D341Med (cell line): ENCODE results near the gene HSPA13.
"Not testable (repeated sequence)": the region's sequence is repeated elsewhere in the genome, so short reads cannot be mapped to it uniquely, and the experiment has no call there.

Experiments used
- DNase-seq: peaks from one replicate; pipeline ENCODE4 v3.0.0; 2012; ENCODE audit warnings: low spot score

The HSPA13 gene

GRCh38 chr21:14382835-14383595, at the start of gene HSPA13:
Gene HSPA13, minus strand, starts transcription at chr21:14383146. Its CDS starts 27 bp downstream, at chr21:14383119.
- peak; percentile 93 for DNase-seq

DNA sequence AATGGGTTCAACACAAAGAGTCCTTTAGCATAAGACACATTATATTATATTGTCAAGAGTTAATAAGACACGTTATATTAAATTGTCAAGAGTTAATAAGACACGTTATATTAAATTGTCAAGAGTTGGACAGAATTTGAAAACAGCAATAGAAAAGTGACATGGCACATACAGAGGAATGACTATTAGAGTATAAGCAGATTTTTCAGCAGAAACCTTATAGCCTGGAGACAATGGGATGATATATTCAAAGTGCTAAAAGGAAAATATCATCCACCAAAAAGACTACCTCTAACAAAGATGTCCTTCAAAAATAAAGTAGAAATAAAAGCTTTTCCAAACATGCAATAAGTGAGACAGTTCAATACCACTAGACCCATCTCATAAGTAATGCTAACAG, 36.0 kb upstream of the HSPA13 start:
- no peak for DNase-seq

GRCh38 chr21:14414932-14415508, 32.1 kb upstream of the HSPA13 start:
- no peak for DNase-seq

DNA sequence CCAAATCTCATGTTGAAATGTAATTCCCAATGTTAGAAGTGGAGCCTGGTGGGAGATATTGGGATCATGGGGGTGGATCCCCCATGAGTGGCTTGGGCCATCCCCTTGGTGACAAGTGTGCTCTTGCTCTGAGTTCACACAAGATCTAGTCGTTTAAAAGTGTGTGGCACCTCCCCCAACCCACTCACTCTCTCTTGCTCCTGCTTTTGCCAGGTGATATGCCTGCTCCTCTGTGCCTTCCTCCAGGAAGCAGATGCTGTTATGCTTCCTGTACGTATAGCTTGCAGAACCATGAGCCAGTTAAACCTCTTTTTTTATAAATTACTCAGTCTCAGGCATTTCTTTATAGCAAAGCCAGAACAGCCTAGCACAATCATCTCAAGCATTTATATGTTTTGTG, 23.0 kb upstream of the HSPA13 start:
- DNase-seq, result no peak

DNA sequence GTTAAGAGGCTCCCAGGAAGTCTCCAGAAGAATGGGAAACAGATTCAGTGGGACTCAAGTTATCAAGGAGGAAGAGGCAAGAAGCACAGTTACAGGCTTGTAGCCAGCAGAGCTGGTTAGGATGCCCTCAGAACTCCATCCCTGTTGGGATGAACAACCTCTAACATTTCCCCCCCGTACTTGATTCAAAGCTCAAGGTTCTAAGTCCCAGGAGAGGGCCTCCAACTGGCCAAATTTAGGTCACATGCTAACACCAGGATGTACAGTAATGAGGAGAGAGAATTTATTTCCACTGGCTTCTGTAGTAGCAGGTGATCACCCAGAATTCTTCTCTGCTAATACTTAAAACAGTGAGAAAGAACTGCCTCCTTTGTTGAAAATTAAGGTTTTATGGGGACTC, 22.3 kb upstream of the HSPA13 start:
- no peak for DNase-seq

DNA sequence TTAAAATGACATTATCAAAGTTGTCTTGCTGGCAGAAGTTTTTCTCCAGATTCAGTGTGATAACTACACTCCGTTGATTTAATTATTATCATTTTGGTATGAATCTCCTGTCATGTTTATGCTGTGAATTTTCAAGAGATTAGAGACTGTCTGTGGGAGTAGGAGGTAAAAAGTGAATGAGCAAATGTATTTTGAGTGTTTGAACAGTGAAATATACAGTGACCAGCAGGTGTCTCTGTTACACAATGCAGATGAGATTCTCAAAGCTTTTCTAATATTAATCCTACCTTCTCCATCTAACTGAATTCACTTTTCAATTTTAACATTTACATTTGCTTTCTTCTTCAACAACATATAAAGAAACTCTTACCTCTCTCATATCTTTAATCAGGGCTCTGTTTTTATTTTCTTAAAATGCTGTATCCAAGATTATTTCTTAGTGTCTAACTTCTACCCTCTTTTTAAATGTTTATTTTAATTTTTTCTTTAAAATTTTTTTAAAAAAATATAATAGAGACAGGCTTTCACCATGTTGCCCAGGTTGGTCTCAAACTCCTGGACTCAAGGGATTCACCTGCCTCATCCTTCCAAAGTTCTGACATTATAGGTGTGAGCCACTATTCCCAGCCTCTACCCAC, 20.9 kb upstream of the HSPA13 start:
- DNase-seq, result peak; percentile 40

- DNase-seq, result no peak
These were observed 18.3 kb upstream of the HSPA13 start for GRCh38 chr21:14401217-14401616.

DNA sequence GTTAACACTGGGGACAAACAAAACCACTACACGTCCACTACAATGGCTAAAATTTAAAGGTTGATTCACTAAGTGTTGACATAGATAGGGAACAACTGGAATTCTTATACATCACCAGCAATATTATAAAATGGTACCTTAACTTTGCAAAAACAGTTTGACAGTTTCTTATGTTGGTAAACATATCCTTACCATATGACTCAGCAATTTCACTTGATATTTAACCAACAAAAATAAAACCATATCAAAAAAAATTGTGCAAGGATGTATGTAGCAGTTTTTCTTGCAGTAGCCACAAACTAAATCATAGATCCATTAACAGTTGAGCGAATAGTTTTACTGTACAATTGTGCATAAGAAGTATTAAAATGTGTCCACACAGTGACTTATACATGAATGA, 5.3 kb upstream of the HSPA13 start:
- DNase-seq, result no peak

GRCh38 chr21:14384453-14384852, 1.5 kb upstream of the HSPA13 start:
- DNase-seq, result no peak

- DNase-seq, result peak; percentile 66
These were observed 742 bp upstream of the HSPA13 start for GRCh38 chr21:14383596-14384180.

DNA sequence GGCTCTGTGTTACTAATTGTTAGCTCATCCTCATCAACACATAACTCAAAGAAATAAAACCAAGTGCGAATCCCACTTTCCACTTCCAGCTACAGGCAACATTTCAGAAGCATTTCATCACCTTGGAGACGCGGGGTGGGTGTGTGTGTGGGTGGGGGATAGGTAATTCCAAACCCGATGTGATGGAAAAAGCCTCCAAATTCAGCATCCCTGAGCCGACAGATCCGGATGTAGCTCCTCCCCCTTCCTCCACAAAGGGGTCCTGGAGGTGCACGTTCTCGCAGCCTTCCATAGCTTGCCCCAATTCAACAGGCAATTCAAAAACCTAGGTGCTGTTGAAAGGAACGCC, 486 bp downstream of the HSPA13 start:
- DNase-seq, result no peak

GRCh38 chr21:14376854-14377253, 6.1 kb downstream of the HSPA13 start:
- peak; percentile 25 for DNase-seq

- DNase-seq, result no peak
These were observed 15.9 kb downstream of the HSPA13 start for GRCh38 chr21:14366998-14367397.

GRCh38 chr21:14361958-14362357, 21.0 kb downstream of the HSPA13 start:
- no peak for DNase-seq

GRCh38 chr21:14358775-14359174, 24.2 kb downstream of the HSPA13 start:
- DNase-seq, result no peak

DNA sequence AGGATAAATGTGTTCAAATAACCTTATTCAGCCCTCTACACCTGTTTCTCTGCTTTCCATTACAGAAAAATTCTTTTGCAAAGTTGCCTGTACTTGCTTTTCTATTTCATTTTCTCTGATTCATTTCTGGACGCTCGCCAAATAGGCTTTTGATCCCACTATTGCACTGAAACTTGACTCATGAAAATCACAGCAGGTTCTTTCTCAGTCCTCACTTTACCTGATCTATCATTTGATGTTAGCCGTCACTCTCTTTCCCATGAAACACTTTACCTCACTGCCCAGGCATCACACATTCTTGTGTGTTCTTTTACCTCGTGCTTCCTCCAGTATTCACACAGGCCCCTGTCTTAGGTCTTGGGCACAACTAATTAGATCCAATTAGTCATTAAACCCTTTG, 26.2 kb downstream of the HSPA13 start:
- DNase-seq, result no peak

GRCh38 chr21:14354515-14354914, 28.4 kb downstream of the HSPA13 start:
- DNase-seq, result no peak

DNA sequence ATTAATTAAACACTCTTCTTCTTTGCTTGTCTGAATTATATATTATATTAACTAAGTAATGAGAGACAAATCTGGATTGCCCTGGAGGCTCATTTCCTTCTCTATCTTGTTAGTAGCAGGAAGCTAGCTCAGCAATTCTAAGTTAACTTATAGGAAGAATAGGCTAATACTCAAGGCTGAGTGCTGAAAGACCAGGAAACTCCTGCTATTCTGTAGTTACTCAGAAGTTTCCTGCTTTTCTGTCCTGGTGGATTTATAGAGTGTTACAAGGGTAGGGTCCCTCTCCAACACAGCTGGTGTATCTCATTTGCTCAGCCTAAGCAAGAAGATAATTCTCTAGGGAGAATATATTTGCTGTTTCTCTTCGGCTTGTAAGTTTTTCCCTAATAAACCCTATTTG, 29.2 kb downstream of the HSPA13 start:
- no peak for DNase-seq

- DNase-seq, result no peak
These were observed 29.7 kb downstream of the HSPA13 start for GRCh38 chr21:14353231-14353630.

GRCh38 chr21:14327346-14327745, 55.6 kb downstream of the HSPA13 start:
- DNase-seq, result not testable (repeated sequence)

DNA sequence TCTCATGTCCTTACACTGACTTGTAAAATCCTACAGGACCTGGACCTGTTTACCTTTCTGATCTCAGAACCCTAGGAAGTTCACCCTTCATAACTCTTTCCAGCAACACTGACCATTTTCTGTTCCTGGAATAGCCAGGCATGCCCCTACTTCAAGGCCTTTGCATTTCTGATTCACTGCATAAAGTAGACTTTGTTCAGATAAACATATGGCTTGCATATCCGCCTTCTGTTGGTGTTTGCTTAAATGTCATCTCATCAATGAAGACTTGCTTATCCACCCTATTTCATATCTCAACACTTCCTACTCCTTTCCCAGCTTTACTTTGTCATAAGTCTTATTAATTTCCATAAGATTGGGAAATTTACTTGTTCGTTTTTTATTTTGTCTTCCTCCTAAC, 57.4 kb downstream of the HSPA13 start:
- no peak for DNase-seq
